MCF 10A (cell line): ENCODE measurements around the gene REG3A. TPM values are rescaled to one million over a fixed set of nuclear protein-coding genes. Genes with fewer than 3 reads are reported as not detected.

ENCODE experiments used
- BruUV-seq: library from RNA; stranded (reverse); fragments of 400-500 nt; replicated peaks from 2 replicates; lab custom pipeline; 2021; lab: Mats Ljungman, UMichigan
- CTCF ChIA-PET: fragments of 300-600 bp; sonication (Branson Sonifier 250); formaldehyde crosslinking; extraction: SDS; loops from one replicate; lab custom pipeline; 2021; ENCODE audit warnings: antibody characterized with exemption, inconsistent platforms; lab: Yijun Ruan, JAX
- POLR2A ChIA-PET: fragments of 300-600, 350-650 bp; sonication (Branson Sonifier 250); formaldehyde crosslinking; extraction: SDS; loops from one replicate; lab custom pipeline; 2020; ENCODE audit warnings: antibody characterized with exemption, inconsistent platforms; lab: Yijun Ruan, JAX
- DNase-seq: peaks from one replicate; pipeline ENCODE4 v3.0.0-alpha.2; 2018; ENCODE audit not compliant: unreplicated experiment
- H3K27ac Mint-ChIP-seq: one replicate; pipeline ENCODE4 v1.8.0; 2022; ENCODE audit warnings: mild to moderate bottlenecking, low read depth, mixed read lengths; ENCODE audit not compliant: unreplicated experiment
- H3K27me3 Mint-ChIP-seq: one replicate; pipeline ENCODE4 v1.8.0; 2022; ENCODE audit warnings: mixed read lengths; ENCODE audit not compliant: insufficient read depth, unreplicated experiment
- H3K36me3 Mint-ChIP-seq: one replicate; pipeline ENCODE4 v1.8.0; 2022; ENCODE audit warnings: mild to moderate bottlenecking, moderate library complexity, mixed read lengths; ENCODE audit not compliant: insufficient read depth, unreplicated experiment
- H3K4me1 Mint-ChIP-seq: one replicate; pipeline ENCODE4 v1.8.0; 2022; ENCODE audit warnings: mixed read lengths; ENCODE audit not compliant: insufficient read depth, unreplicated experiment
- H3K4me3 Mint-ChIP-seq: one replicate; pipeline ENCODE4 v1.8.0; 2022; ENCODE audit warnings: mild to moderate bottlenecking, moderate library complexity, mixed read lengths; ENCODE audit not compliant: unreplicated experiment
- H3K9me3 Mint-ChIP-seq: one replicate; pipeline ENCODE4 v1.8.0; 2022; ENCODE audit warnings: mixed read lengths; ENCODE audit not compliant: unreplicated experiment
- CTCF ChIP-seq: fragments of 200-600 bp; IDR thresholded peaks from one replicate; pipeline ENCODE4 v1.8.0; 2022; ENCODE audit warnings: antibody characterized with exemption, mild to moderate bottlenecking; ENCODE audit not compliant: unreplicated experiment
- intact Hi-C: fragments of 100-400 bp; cut with micrococcal nuclease; formaldehyde crosslinking; loops from 2 replicates; pipeline ENCODE4 v1.14.1; 2022
- total RNA-seq: library from RNA; stranded (reverse); gene quantifications from 2 replicates; pipeline ENCODE4 v1.2.3, GENCODE V29; 2022

REG3A gene
- total RNA-seq, 1 experiment from 2014 or later = not detected

GRCh38 chr2:79159030-79159429 lies 523 bp downstream of the REG3A start:
- no peak for DNase-seq
- ChIA-PET CTCF (no interaction called here), POLR2A (no interaction called here)
- Mint-ChIP-seq H3K4me1 (no peaks in the 10 kb centered on the region), H3K4me3 (no peak overlapping the region), H3K36me3 (no peaks in the 10 kb centered on the region), H3K27ac (no peak overlapping the region), H3K9me3 (peaks cover 26% of the 10 kb centered on the region), H3K27me3 (no peaks in the 10 kb centered on the region)
- intact Hi-C loops = no loop called here
- no peak for TF ChIP-seq CTCF
- BruUV-seq = no TSS peak

DNA sequence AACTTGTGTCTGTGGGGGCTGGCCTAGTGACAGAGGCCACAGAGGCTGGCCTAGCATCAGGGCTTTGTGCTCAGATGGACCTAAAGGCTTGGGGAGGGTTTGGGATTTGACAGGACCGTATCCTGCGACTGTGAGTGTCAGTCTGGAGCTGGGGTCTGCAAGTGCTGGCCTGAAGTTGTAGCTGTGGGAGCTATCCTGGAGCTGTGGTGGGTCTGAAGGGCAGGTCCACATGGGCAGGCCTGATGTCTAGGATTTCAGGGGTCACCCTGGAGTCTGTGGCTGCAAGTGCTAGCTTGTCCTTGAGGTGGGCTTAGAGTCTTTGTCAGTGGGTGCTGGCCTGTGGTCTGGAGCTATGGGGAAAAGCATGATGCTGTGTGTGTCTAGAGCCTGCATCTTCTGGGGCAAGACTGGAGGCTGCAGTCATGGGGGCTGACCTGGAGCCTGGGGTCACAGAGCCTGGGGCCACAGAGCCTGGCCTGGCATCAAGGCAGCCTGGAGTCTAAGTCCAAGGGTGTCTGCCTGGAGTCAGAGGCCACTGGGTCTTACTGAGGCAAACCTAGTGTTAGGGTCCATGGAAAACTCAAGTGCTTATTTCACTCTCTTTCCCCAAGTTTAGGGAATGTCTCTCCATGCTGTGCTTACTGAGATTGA lies 3.6 kb downstream of the REG3A start:
- no peak for DNase-seq
- Mint-ChIP-seq H3K27ac (no peak overlapping the region), H3K9me3 (peaks cover 22% of the 10 kb centered on the region), H3K27me3 (no peaks in the 10 kb centered on the region), H3K4me3 (no peak overlapping the region), H3K36me3 (no peaks in the 10 kb centered on the region), H3K4me1 (no peaks in the 10 kb centered on the region)
- no peak for TF ChIP-seq CTCF
- CTCF ChIA-PET = interaction anchor here (0.5 to 0.6 kb wide), 2 partner anchors 13 to 25 kb away, joined by 3 read pairs; no protein-coding TSS in a partner anchor
- POLR2A ChIA-PET = no interaction called here
- intact Hi-C loops = no loop called here
- BruUV-seq = no TSS peak

- Mint-ChIP-seq H3K36me3 (no peaks in the 10 kb centered on the region), H3K27ac (no peak overlapping the region), H3K27me3 (no peaks in the 10 kb centered on the region), H3K4me1 (no peaks in the 10 kb centered on the region), H3K4me3 (no peak overlapping the region), H3K9me3 (peaks cover 32% of the 10 kb centered on the region)
- ChIA-PET POLR2A (interaction anchor here (0.7 kb wide), 1 partner anchor 601 kb away, joined by 3 read pairs; no protein-coding TSS in a partner anchor), CTCF (interaction anchor here (0.6 to 1.1 kb wide), 2 partner anchors 23 to 49 kb away, joined by 3 read pairs; no protein-coding TSS in a partner anchor)
- no peak for TF ChIP-seq CTCF
- no TSS peak for BruUV-seq
- no peak for DNase-seq
- intact Hi-C loops = no loop called here
Measured at GRCh38 chr2:79139423-79139822, 20.1 kb downstream of the REG3A start.

GRCh38 chr2:79138385-79138784 lies 21.2 kb downstream of the REG3A start:
- BruUV-seq = no TSS peak
- ChIA-PET POLR2A (no interaction called here), CTCF (interaction anchor here (0.6 to 1.1 kb wide), 2 partner anchors 48 to 166 kb away, joined by 3 to 5 read pairs; no protein-coding TSS in a partner anchor)
- no peaks in the 10 kb centered on the region for H3K4me1 Mint-ChIP-seq
- H3K9me3 Mint-ChIP-seq = peaks cover 26% of the 10 kb centered on the region
- DNase-seq = no peak
- no peaks in the 10 kb centered on the region for H3K36me3 Mint-ChIP-seq
- H3K4me3 Mint-ChIP-seq = no peak overlapping the region
- no peaks in the 10 kb centered on the region for H3K27me3 Mint-ChIP-seq
- no peak for TF ChIP-seq CTCF
- intact Hi-C loops = no loop called here
- H3K27ac Mint-ChIP-seq = no peak overlapping the region
